Measurements from ENCODE around the gene RPH3AL. TPM values are rescaled to one million over a fixed set of nuclear protein-coding genes. Genes with fewer than 3 reads are reported as not detected.

The RPH3AL gene
- total RNA-seq, 4 donors from 2014 or later: 9.9 to 44.7 (median 21.5) TPM

DNA sequence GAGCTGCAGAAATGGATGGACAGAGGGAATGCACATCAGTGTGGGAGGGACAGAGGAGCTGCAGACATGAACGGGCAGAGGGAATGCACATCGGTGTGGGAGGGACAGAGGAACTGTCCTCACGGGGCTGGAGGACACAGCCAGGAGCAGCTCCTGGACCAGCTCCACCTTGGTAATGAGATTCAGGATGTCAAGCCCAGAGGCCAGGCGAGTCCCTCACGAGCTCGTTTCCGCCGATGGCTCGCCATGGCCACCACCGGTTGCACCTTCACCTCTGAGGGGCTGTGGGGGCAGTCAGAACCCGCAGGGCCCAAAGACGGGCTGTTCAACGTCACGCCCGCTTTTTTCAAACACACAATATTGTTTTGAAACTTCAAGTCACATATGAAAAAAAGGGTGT, 56.2 kb downstream of the RPH3AL start:
- no peak overlapping the region for H3K4me3 ChIP-seq
- peak in 1 of 2 donors; percentile 5 for DNase-seq
- no peaks in the 10 kb centered on the region for H3K9me3 ChIP-seq
- H3K27ac ChIP-seq: no peak overlapping the region
- H3K27me3 ChIP-seq: no peaks in the 10 kb centered on the region
- TF ChIP-seq, protein P1, sequence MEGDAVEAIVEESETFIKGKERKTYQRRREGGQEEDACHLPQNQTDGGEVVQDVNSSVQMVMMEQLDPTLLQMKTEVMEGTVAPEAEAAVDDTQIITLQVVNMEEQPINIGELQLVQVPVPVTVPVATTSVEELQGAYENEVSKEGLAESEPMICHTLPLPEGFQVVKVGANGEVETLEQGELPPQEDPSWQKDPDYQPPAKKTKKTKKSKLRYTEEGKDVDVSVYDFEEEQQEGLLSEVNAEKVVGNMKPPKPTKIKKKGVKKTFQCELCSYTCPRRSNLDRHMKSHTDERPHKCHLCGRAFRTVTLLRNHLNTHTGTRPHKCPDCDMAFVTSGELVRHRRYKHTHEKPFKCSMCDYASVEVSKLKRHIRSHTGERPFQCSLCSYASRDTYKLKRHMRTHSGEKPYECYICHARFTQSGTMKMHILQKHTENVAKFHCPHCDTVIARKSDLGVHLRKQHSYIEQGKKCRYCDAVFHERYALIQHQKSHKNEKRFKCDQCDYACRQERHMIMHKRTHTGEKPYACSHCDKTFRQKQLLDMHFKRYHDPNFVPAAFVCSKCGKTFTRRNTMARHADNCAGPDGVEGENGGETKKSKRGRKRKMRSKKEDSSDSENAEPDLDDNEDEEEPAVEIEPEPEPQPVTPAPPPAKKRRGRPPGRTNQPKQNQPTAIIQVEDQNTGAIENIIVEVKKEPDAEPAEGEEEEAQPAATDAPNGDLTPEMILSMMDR (IDR thresholded peaks at IDR 0.05): no peak
- no peak for TF ChIP-seq POLR2A (IDR thresholded peaks at IDR 0.05)
- no peaks in the 10 kb centered on the region for H3K4me1 ChIP-seq
- intact Hi-C loops (cut with DNase I; ENCODE audit: low total_unique reads): no loop called here
- no peaks in the 10 kb centered on the region for H3K36me3 ChIP-seq

DNA sequence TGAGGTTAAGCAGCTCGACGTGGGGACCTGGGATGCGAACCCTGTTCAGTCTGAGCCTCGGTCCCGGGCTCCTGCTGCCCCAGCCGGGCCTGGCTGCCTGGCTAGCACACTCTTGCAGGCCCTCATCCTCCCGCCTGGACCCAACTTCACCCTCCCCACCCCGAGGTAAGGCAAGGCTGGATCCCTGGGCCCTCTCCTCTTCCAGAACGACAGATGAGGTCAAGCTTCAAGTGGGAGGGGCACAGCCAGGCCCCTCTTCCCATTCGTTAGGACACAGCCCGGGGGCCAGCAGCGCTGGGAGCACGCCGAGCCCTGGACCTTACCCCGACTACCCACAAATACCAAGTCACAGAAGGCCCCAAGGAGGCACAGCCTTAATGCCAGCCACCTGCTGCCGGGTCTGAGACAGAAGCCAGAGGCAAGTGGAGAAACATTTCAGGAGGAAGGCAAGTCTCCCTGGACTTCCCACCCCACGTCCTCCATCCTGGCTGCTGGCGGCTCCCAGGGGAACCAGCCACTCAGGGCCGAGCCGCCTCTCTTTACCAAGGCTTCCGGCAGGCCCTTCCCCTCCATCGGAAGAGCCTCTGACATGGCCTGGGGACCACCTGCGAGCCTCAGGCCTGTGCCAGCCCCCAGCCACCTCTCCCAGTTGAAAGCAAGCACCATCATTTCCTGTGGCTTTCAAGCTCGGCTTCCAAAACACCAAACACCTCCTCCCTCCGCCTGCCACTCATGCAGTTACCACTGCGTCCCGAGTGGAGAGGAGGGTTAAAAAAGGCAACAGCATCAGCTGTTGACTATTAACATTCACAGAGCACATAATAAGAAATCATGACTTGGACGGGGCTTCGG, 59.9 kb downstream of the RPH3AL start:
- DNase-seq: peak in 1 of 2 donors; percentile 2
- Histone ChIP-seq H3K4me3 (no peak overlapping the region), H3K9me3 (no peaks in the 10 kb centered on the region), H3K36me3 (no peaks in the 10 kb centered on the region), H3K4me1 (no peaks in the 10 kb centered on the region), H3K27me3 (no peaks in the 10 kb centered on the region), H3K27ac (no peak overlapping the region)
- intact Hi-C loops (cut with DNase I; ENCODE audit: low total_unique reads): no loop called here
- no peak for TF ChIP-seq POLR2A (IDR thresholded peaks at IDR 0.05)
- TF ChIP-seq, protein P1 (IDR thresholded peaks at IDR 0.05): no peak

- H3K27me3 ChIP-seq: no peaks in the 10 kb centered on the region
- H3K4me3 ChIP-seq: no peak overlapping the region
- DNase-seq: no peak
- H3K4me1 ChIP-seq: no peaks in the 10 kb centered on the region
- H3K36me3 ChIP-seq: no peaks in the 10 kb centered on the region
- TF ChIP-seq POLR2A (IDR thresholded peaks at IDR 0.05): no peak
- TF ChIP-seq, protein P1 (IDR thresholded peaks at IDR 0.05): no peak
- H3K27ac ChIP-seq: no peak overlapping the region
- intact Hi-C loops (cut with DNase I; ENCODE audit: low total_unique reads): no loop called here
- no peaks in the 10 kb centered on the region for H3K9me3 ChIP-seq
Observed at GRCh38 chr17:292016-292415, 60.6 kb downstream of the RPH3AL start.

GRCh38 chr17:291587-291986, 61.0 kb downstream of the RPH3AL start:
- Histone ChIP-seq H3K27me3 (no peaks in the 10 kb centered on the region), H3K9me3 (no peaks in the 10 kb centered on the region), H3K4me3 (no peak overlapping the region), H3K4me1 (no peaks in the 10 kb centered on the region), H3K27ac (no peak overlapping the region), H3K36me3 (no peaks in the 10 kb centered on the region)
- DNase-seq: no peak
- intact Hi-C loops (cut with DNase I; ENCODE audit: low total_unique reads): no loop called here
- TF ChIP-seq, protein P1 (IDR thresholded peaks at IDR 0.05): no peak
- no peak for TF ChIP-seq POLR2A (IDR thresholded peaks at IDR 0.05)

DNA sequence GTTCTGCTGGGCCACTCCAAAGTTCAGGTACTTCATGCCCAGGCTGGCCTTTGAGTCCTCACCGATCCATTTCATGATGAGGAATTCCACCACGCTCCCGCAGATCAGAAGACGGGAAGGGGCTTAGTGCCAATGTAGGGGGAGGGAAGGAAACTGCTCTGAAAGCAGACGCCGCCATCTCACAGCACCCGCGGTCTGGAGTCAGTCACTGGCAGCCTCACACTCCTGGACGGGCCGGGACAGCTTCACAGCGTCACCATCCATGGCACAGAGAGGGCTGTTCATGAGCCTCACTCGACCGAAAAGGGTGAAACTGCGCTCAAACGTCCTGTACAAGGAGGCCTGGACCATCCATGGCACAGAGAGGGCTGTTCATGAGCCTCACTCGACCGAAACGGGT, 62.0 kb downstream of the RPH3AL start:
- no peak for DNase-seq
- no peaks in the 10 kb centered on the region for H3K9me3 ChIP-seq
- intact Hi-C loops (cut with DNase I; ENCODE audit: low total_unique reads): no loop called here
- no peaks in the 10 kb centered on the region for H3K27me3 ChIP-seq
- no peaks in the 10 kb centered on the region for H3K36me3 ChIP-seq
- no peak overlapping the region for H3K4me3 ChIP-seq
- H3K4me1 ChIP-seq: no peaks in the 10 kb centered on the region
- TF ChIP-seq, protein P1 (IDR thresholded peaks at IDR 0.05): no peak
- no peak for TF ChIP-seq POLR2A (IDR thresholded peaks at IDR 0.05)
- no peak overlapping the region for H3K27ac ChIP-seq
